WTC11 (cell line): ENCODE measurements around the gene NCOA3.
A peak's percentile ranks its signal among the peaks of the same experiment; 100 is the strongest.

Source experiments
- CTCF ChIP-seq: fragments of 200-600 bp; IDR thresholded peaks from 2 replicates; pipeline ENCODE4 v1.8.0; 2022; ENCODE audit warnings: antibody characterized with exemption
- FOXJ3 ChIP-seq: sonication (generic); formaldehyde crosslinking; IDR thresholded peaks from 2 replicates; pipeline ENCODE4 v1.9.0; 2021; ENCODE audit warnings: missing genetic modification reagents, mild to moderate bottlenecking, borderline replicate concordance
- IRF2 ChIP-seq: sonication (generic); formaldehyde crosslinking; IDR thresholded peaks from 2 replicates; pipeline ENCODE4 v1.8.0; 2022; ENCODE audit warnings: low read depth, missing genetic modification reagents, borderline replicate concordance
- KAT7 ChIP-seq: sonication (generic); formaldehyde crosslinking; IDR thresholded peaks from 2 replicates; pipeline ENCODE4 v1.8.1; 2023; ENCODE audit warnings: missing genetic modification reagents, mild to moderate bottlenecking, borderline replicate concordance
- MAX ChIP-seq: sonication (generic); formaldehyde crosslinking; IDR thresholded peaks from 2 replicates; pipeline ENCODE4 v1.8.0; 2022; ENCODE audit warnings: mild to moderate bottlenecking, missing genetic modification reagents
- NFYB ChIP-seq: sonication (generic); formaldehyde crosslinking; conservative IDR thresholded peaks from 2 replicates; pipeline ENCODE4 v1.8.0; 2022; ENCODE audit warnings: low read depth, missing genetic modification reagents
- SMAD4 ChIP-seq: sonication (generic); formaldehyde crosslinking; IDR thresholded peaks from 2 replicates; pipeline ENCODE4 v1.8.0; 2022; ENCODE audit warnings: mild to moderate bottlenecking, missing genetic modification reagents
- USF1 ChIP-seq: sonication (generic); formaldehyde crosslinking; IDR thresholded peaks from 2 replicates; pipeline ENCODE4 v1.8.0; 2022; ENCODE audit warnings: mild to moderate bottlenecking, missing genetic modification reagents

- TF ChIP-seq KAT7 (no peak), SMAD4 (CRISPR knock-in tag) (no peak), USF1 (CRISPR knock-in tag) (peak; percentile 58; the same call in 1 of the 2 replicates), CTCF (no peak), IRF2 (CRISPR knock-in tag) (no peak), MAX (no peak), NFYB (CRISPR knock-in tag) (no peak), FOXJ3 (CRISPR knock-in tag) (no peak)
These were observed 71.9 kb downstream of the NCOA3 start for GRCh38 chr20:47573559-47573958.
